GM21390 (cell line): ENCODE measurements around the gene GADD45A.
A peak's percentile ranks its signal among the peaks of the same experiment; 100 is the strongest.
"Not testable (repeated sequence)": the region's sequence is repeated elsewhere in the genome, so short reads cannot be mapped to it uniquely, and the experiment has no call there.

ENCODE experiments used
- ATAC-seq: cut with Tn5 transposase; IDR thresholded peaks from one replicate; pipeline ENCODE4 v1.9.1; 2021; ENCODE audit not compliant: unreplicated experiment

Gene GADD45A

GRCh38 chr1:67685067-67685557 lies at the start of gene GADD45A:
GADD45A (plus strand) TSS chr1:67685201; CDS start chr1:67685495, 294 bp downstream.
- peak; percentile 81 for ATAC-seq

GRCh38 chr1:67636146-67636545 lies 48.9 kb upstream of the GADD45A start:
- ATAC-seq, result no peak

GRCh38 chr1:67639361-67639760 lies 45.6 kb upstream of the GADD45A start:
- no peak for ATAC-seq

GRCh38 chr1:67642629-67643028 lies 42.4 kb upstream of the GADD45A start:
- no peak for ATAC-seq

- no peak for ATAC-seq
These were observed 40.4 kb upstream of the GADD45A start for GRCh38 chr1:67644566-67644965.

GRCh38 chr1:67645495-67646144 lies 39.4 kb upstream of the GADD45A start:
- ATAC-seq, result no peak

GRCh38 chr1:67646145-67647035 lies 38.6 kb upstream of the GADD45A start:
- ATAC-seq, result no peak

- ATAC-seq, result no peak
These were observed 37.8 kb upstream of the GADD45A start for GRCh38 chr1:67647036-67647798.

- ATAC-seq, result no peak
These were observed 37.1 kb upstream of the GADD45A start for GRCh38 chr1:67647814-67648358.

- no peak for ATAC-seq
These were observed 36.2 kb upstream of the GADD45A start for GRCh38 chr1:67648582-67649326.

- ATAC-seq, result no peak
These were observed 34.9 kb upstream of the GADD45A start for GRCh38 chr1:67650061-67650460.

- ATAC-seq, result no peak
These were observed 34.0 kb upstream of the GADD45A start for GRCh38 chr1:67651031-67651430.

GRCh38 chr1:67652800-67653199 lies 32.2 kb upstream of the GADD45A start:
- ATAC-seq, result no peak

GRCh38 chr1:67653304-67653703 lies 31.7 kb upstream of the GADD45A start:
- ATAC-seq, result no peak

GRCh38 chr1:67655581-67655980 lies 29.4 kb upstream of the GADD45A start:
- no peak for ATAC-seq

GRCh38 chr1:67657152-67657551 lies 27.8 kb upstream of the GADD45A start:
- ATAC-seq, result not testable (repeated sequence)

GRCh38 chr1:67659229-67659628 lies 25.8 kb upstream of the GADD45A start:
- ATAC-seq, result no peak

- ATAC-seq, result no peak
These were observed 22.1 kb upstream of the GADD45A start for GRCh38 chr1:67662884-67663283.

GRCh38 chr1:67664048-67664447 lies 21.0 kb upstream of the GADD45A start:
- no peak for ATAC-seq

GRCh38 chr1:67665307-67665706 lies 19.7 kb upstream of the GADD45A start:
- not testable (repeated sequence) for ATAC-seq
